NCI-H1092 treated with DMSO at 0.1 percent for 48 hours (cell line): ENCODE results near the gene MTA2.

Experiments
- DNase-seq: peaks from one replicate; lab custom pipeline; 2025; lab: John Stamatoyannopoulos, UW

Gene MTA2

GRCh38 chr11:62612366-62613290 lies 11.0 kb upstream of the MTA2 start, which contains the start of the genes EML3 and ROM1:
Gene EML3 (minus strand): TSS chr11:62612775. CDS start chr11:62612457, 318 bp downstream.
Gene ROM1 (plus strand): TSS chr11:62613257. CDS start chr11:62613282, 25 bp downstream.
- peak; percentile 75 for DNase-seq

- peak; percentile 65 for DNase-seq
These were observed 10.2 kb upstream of the MTA2 start for GRCh38 chr11:62611705-62612365.

GRCh38 chr11:62610814-62611704 lies 9.4 kb upstream of the MTA2 start:
- DNase-seq = no peak

GRCh38 chr11:62610403-62610802 lies 8.7 kb upstream of the MTA2 start:
- no peak for DNase-seq

GRCh38 chr11:62608776-62609175 lies 7.1 kb upstream of the MTA2 start:
- no peak for DNase-seq

GRCh38 chr11:62607714-62608113 lies 6.0 kb upstream of the MTA2 start:
- no peak for DNase-seq

- no peak for DNase-seq
These were observed 4.2 kb upstream of the MTA2 start for GRCh38 chr11:62605902-62606301.

- no peak for DNase-seq
These were observed 3.8 kb upstream of the MTA2 start for GRCh38 chr11:62605467-62605866.

- DNase-seq = no peak
These were observed 2.9 kb upstream of the MTA2 start for GRCh38 chr11:62604460-62605120.

GRCh38 chr11:62603776-62604299 lies 2.2 kb upstream of the MTA2 start:
- DNase-seq = no peak

GRCh38 chr11:62603072-62603408 lies 1.4 kb upstream of the MTA2 start:
- DNase-seq = no peak

GRCh38 chr11:62602141-62603071 lies 741 bp upstream of the MTA2 start:
- peak; percentile 81 for DNase-seq

- DNase-seq = peak; percentile 57
These were observed 618 bp downstream of the MTA2 start for GRCh38 chr11:62601122-62601371.

- no peak for DNase-seq
These were observed 1.1 kb downstream of the MTA2 start for GRCh38 chr11:62600367-62601121.

- no peak for DNase-seq
These were observed 1.8 kb downstream of the MTA2 start for GRCh38 chr11:62599901-62600300.

- no peak for DNase-seq
These were observed 2.5 kb downstream of the MTA2 start for GRCh38 chr11:62599069-62599696.

GRCh38 chr11:62595124-62595523 lies 6.5 kb downstream of the MTA2 start:
- DNase-seq = no peak

GRCh38 chr11:62593434-62594044 lies 8.1 kb downstream of the MTA2 start:
- peak; percentile 27 for DNase-seq

- DNase-seq = no peak
These were observed 8.7 kb downstream of the MTA2 start for GRCh38 chr11:62592989-62593421.
